Neuronal stem cell (in vitro differentiated cells): ENCODE measurements around the gene HDAC4.

Experiments
- DNase-seq: peaks from one replicate; pipeline ENCODE4 v3.0.0-alpha.2; 2013; ENCODE audit warnings: low spot score
- H2AFZ ChIP-seq: one replicate; pipeline ENCODE4 v1.6.1; 2013; ENCODE audit warnings: mild to moderate bottlenecking, low read length, inconsistent platforms
- H2AK5ac ChIP-seq: 2 replicates; pipeline ENCODE4 v1.6.1; 2013; ENCODE audit warnings: low read depth, mild to moderate bottlenecking, inconsistent platforms, low read length, moderate library complexity, mixed read lengths
- H2BK120ac ChIP-seq: 2 replicates; pipeline ENCODE4 v1.6.1; 2013; ENCODE audit warnings: low read depth, mild to moderate bottlenecking, inconsistent platforms, low read length, moderate library complexity, mixed read lengths
- H2BK12ac ChIP-seq: one replicate; pipeline ENCODE4 v1.6.1; 2013; ENCODE audit warnings: low read length, inconsistent platforms
- H2BK15ac ChIP-seq: 2 replicates; pipeline ENCODE4 v1.6.1; 2013; ENCODE audit warnings: mild to moderate bottlenecking, low read length, inconsistent platforms, mixed read lengths
- H2BK5ac ChIP-seq: one replicate; pipeline ENCODE4 v1.6.1; 2013; ENCODE audit warnings: inconsistent platforms, mild to moderate bottlenecking, low read length, moderate library complexity
- H3K14ac ChIP-seq: one replicate; pipeline ENCODE4 v1.6.1; 2013; ENCODE audit warnings: low read length, inconsistent platforms
- H3K18ac ChIP-seq: 2 replicates; pipeline ENCODE4 v1.6.1; 2013; ENCODE audit warnings: low read length, inconsistent platforms
- H3K23ac ChIP-seq: 2 replicates; pipeline ENCODE4 v1.6.1; 2013; ENCODE audit warnings: low read depth, mild to moderate bottlenecking, mixed read lengths, low read length, inconsistent platforms; ENCODE audit not compliant: poor library complexity
- H3K27ac ChIP-seq: replicated peaks from 3 replicates; pipeline ENCODE4 v1.5.1; 2013; ENCODE audit warnings: low read length, inconsistent platforms
- H3K27me3 ChIP-seq, 3 experiments: 2 replicates each; pipeline ENCODE4 v1.6.1; 2013; ENCODE audit warnings: low read length in 3 of 3, mild to moderate bottlenecking in 2 of 3, inconsistent platforms in 1 of 3, low read depth in 1 of 3, mixed read lengths in 1 of 3, moderate library complexity in 1 of 3; ENCODE audit not compliant: control insufficient read depth in 3 of 3, insufficient read depth in 3 of 3
- H3K36me3 ChIP-seq, 2 donors: replicated peaks in 1 of 2; 2 replicates each; pipeline ENCODE4 v1.6.1; 2013; ENCODE audit warnings: low read length in 2 of 2; ENCODE audit not compliant: control insufficient read depth in 2 of 2, insufficient read depth in 2 of 2
- H3K4ac ChIP-seq: 2 replicates; pipeline ENCODE4 v1.6.1; 2013; ENCODE audit warnings: inconsistent platforms, mild to moderate bottlenecking, low read length, moderate library complexity
- H3K4me1 ChIP-seq, 2 donors: 1 replicate in 1 of 2; 2 replicates in 1 of 2; pipeline ENCODE4 v1.6.1; 2013; ENCODE audit warnings: low read length in 2 of 2, low read depth in 1 of 2; ENCODE audit not compliant: control insufficient read depth in 2 of 2, insufficient read depth in 1 of 2
- H3K4me2 ChIP-seq: one replicate; pipeline ENCODE4 v1.6.1; 2013; ENCODE audit warnings: mild to moderate bottlenecking, low read length, inconsistent platforms; ENCODE audit not compliant: insufficient read depth, poor library complexity, severe bottlenecking
- H3K4me3 ChIP-seq, 2 donors: 2 replicates each; pipeline ENCODE4 v1.5.1; 2013; ENCODE audit warnings: low read length in 2 of 2, mild to moderate bottlenecking in 2 of 2, inconsistent platforms in 1 of 2, moderate library complexity in 1 of 2
- H3K79me1 ChIP-seq: one replicate; pipeline ENCODE4 v1.6.1; 2013; ENCODE audit warnings: low read depth, mild to moderate bottlenecking, inconsistent platforms, low read length, moderate library complexity
- H3K9ac ChIP-seq: one replicate; pipeline ENCODE4 v1.6.1; 2013; ENCODE audit warnings: mild to moderate bottlenecking, low read depth, low read length, inconsistent platforms; ENCODE audit not compliant: poor library complexity
- H3K9me3 ChIP-seq, 2 donors: replicated peaks in 1 of 2; 2 replicates each; pipeline versions ENCODE3 to v1.6.1; 2013; ENCODE audit warnings: low read length in 2 of 2, mild to moderate bottlenecking in 2 of 2, inconsistent platforms in 1 of 2, low read depth in 1 of 2, mixed read lengths in 1 of 2, moderate library complexity in 1 of 2; ENCODE audit not compliant: control insufficient read depth in 2 of 2, insufficient read depth in 1 of 2
- H4K8ac ChIP-seq: one replicate; pipeline ENCODE4 v1.6.1; 2013; ENCODE audit warnings: low read depth, mild to moderate bottlenecking, inconsistent platforms, low read length, moderate library complexity
- H4K91ac ChIP-seq: one replicate; pipeline ENCODE4 v1.6.1; 2013; ENCODE audit warnings: low read length, low read depth, mild to moderate bottlenecking, inconsistent platforms; ENCODE audit not compliant: poor library complexity
- WGBS, 2 donors: extraction: QIAGEN DNeasy Blood & Tissue Kit; methylation state at CpG; one replicate each; pipeline ENCODE4 v1.1.7; 2013; ENCODE audit warnings: missing lambda C conversion rate in 2 of 2, mixed read lengths in 1 of 2; ENCODE audit not compliant: insufficient read length in 2 of 2, insufficient replicate concordance in 1 of 2; ENCODE audit errors: extremely low coverage in 2 of 2; 5-methylcytosine and 5-hydroxymethylcytosine counted together

Gene HDAC4

GRCh38 chr2:239274391-239275043, 126.3 kb downstream of the HDAC4 start:
- no peak overlapping the region for H4K8ac ChIP-seq
- H2BK15ac ChIP-seq = no peak overlapping the region
- no peak overlapping the region for H2BK5ac ChIP-seq
- no peaks in the 10 kb centered on the region for H3K27me3 ChIP-seq
- H3K18ac ChIP-seq = peak overlapping the region; percentile 67
- H3K79me1 ChIP-seq = peaks cover 22% of the 10 kb centered on the region
- H4K91ac ChIP-seq = no peak overlapping the region
- peaks cover 20 to 23% of the 10 kb centered on the region in 2 donors for H3K4me1 ChIP-seq
- H3K23ac ChIP-seq = no peak overlapping the region
- H2BK12ac ChIP-seq = no peak overlapping the region
- no peak overlapping the region for H3K14ac ChIP-seq
- H3K4me2 ChIP-seq = no peak overlapping the region
- H3K4ac ChIP-seq = no peak overlapping the region
- no peaks in the 10 kb centered on the region for H3K9me3 ChIP-seq
- no peak overlapping the region for H2AFZ ChIP-seq
- H3K4me3 ChIP-seq = no peak overlapping the region
- DNase-seq = peak; percentile 42
- peak overlapping the region; percentile 51 for H3K27ac ChIP-seq
- no peaks in the 10 kb centered on the region for H3K36me3 ChIP-seq
- H3K9ac ChIP-seq = no peak overlapping the region
- no peak overlapping the region for H2AK5ac ChIP-seq
- H2BK120ac ChIP-seq = no peak overlapping the region
- no CpG with 5 or more reads among the region's 16 CpGs for WGBS, 2 donors

- H3K4me3 ChIP-seq = no peak overlapping the region
- H3K79me1 ChIP-seq = peaks cover 24% of the 10 kb centered on the region
- H3K27ac ChIP-seq = no peak overlapping the region
- H3K18ac ChIP-seq = peak overlapping the region; percentile 0
- H3K4me2 ChIP-seq = no peak overlapping the region
- no peak overlapping the region for H4K8ac ChIP-seq
- H2BK5ac ChIP-seq = peak overlapping the region; percentile 2
- no CpG with 5 or more reads among the region's 23 CpGs for WGBS, 2 donors
- H3K4ac ChIP-seq = no peak overlapping the region
- no peak overlapping the region for H2AK5ac ChIP-seq
- no peak overlapping the region for H2AFZ ChIP-seq
- H2BK120ac ChIP-seq = no peak overlapping the region
- no peak for DNase-seq
- peaks cover 20 to 23% of the 10 kb centered on the region in 2 donors for H3K4me1 ChIP-seq
- no peak overlapping the region for H2BK15ac ChIP-seq
- H3K23ac ChIP-seq = no peak overlapping the region
- H3K9ac ChIP-seq = no peak overlapping the region
- no peak overlapping the region for H3K14ac ChIP-seq
- no peak overlapping the region for H2BK12ac ChIP-seq
- no peaks in the 10 kb centered on the region for H3K9me3 ChIP-seq
- H3K27me3 ChIP-seq = no peaks in the 10 kb centered on the region
- H4K91ac ChIP-seq = no peak overlapping the region
- no peaks in the 10 kb centered on the region for H3K36me3 ChIP-seq
Observed at GRCh38 chr2:239273280-239274234, 127.3 kb downstream of the HDAC4 start.

- H3K27ac ChIP-seq = no peak overlapping the region
- no peak overlapping the region for H3K4me2 ChIP-seq
- no peak overlapping the region for H3K9ac ChIP-seq
- no peak overlapping the region for H2BK15ac ChIP-seq
- H3K4me3 ChIP-seq = no peak overlapping the region
- H2BK5ac ChIP-seq = no peak overlapping the region
- no peaks in the 10 kb centered on the region for H3K27me3 ChIP-seq
- no peak for DNase-seq
- no CpG with 5 or more reads among the region's 9 CpGs for WGBS, 2 donors
- H3K14ac ChIP-seq = peak overlapping the region; percentile 78
- H3K79me1 ChIP-seq = peaks cover 24% of the 10 kb centered on the region
- peak overlapping the region; percentile 14 for H3K4ac ChIP-seq
- H4K91ac ChIP-seq = no peak overlapping the region
- peaks cover 26 to 27% of the 10 kb centered on the region in 2 donors for H3K4me1 ChIP-seq
- H2AFZ ChIP-seq = no peak overlapping the region
- no peak overlapping the region for H4K8ac ChIP-seq
- H3K9me3 ChIP-seq = no peaks in the 10 kb centered on the region
- no peaks in the 10 kb centered on the region for H3K36me3 ChIP-seq
- no peak overlapping the region for H2AK5ac ChIP-seq
- peak overlapping the region; percentile 69 for H3K18ac ChIP-seq
- H2BK120ac ChIP-seq = no peak overlapping the region
- no peak overlapping the region for H2BK12ac ChIP-seq
- H3K23ac ChIP-seq = no peak overlapping the region
Observed at GRCh38 chr2:239272626-239273025, 128.2 kb downstream of the HDAC4 start.

GRCh38 chr2:239271882-239272281, 128.9 kb downstream of the HDAC4 start:
- Histone ChIP-seq H3K9ac (no peak overlapping the region), H3K18ac (no peak overlapping the region), H3K79me1 (peaks cover 23% of the 10 kb centered on the region), H3K36me3 (no peaks in the 10 kb centered on the region), H2AK5ac (no peak overlapping the region), H3K4ac (no peak overlapping the region), H2BK15ac (no peak overlapping the region), H3K4me3 (no peak overlapping the region), H3K14ac (no peak overlapping the region), H3K23ac (no peak overlapping the region), H3K4me1 (peaks cover 31 to 33% of the 10 kb centered on the region in 2 donors), H4K91ac (no peak overlapping the region), H2BK12ac (no peak overlapping the region), H4K8ac (no peak overlapping the region), H3K27ac (no peak overlapping the region), H3K4me2 (no peak overlapping the region), H2AFZ (no peak overlapping the region), H3K27me3 (no peaks in the 10 kb centered on the region), H3K9me3 (no peaks in the 10 kb centered on the region), H2BK120ac (no peak overlapping the region), H2BK5ac (no peak overlapping the region)
- DNase-seq = no peak
- no CpG with 5 or more reads among the region's 5 CpGs for WGBS, 2 donors
